ENCODE results near the gene SH3RF3. TPM values are rescaled to one million over a fixed set of nuclear protein-coding genes. Genes with fewer than 3 reads are reported as not detected.

SH3RF3 gene
- total and polyA plus RNA-seq, 5 donors, result 5.7 to 8.8 (median 8.1) TPM

DNA sequence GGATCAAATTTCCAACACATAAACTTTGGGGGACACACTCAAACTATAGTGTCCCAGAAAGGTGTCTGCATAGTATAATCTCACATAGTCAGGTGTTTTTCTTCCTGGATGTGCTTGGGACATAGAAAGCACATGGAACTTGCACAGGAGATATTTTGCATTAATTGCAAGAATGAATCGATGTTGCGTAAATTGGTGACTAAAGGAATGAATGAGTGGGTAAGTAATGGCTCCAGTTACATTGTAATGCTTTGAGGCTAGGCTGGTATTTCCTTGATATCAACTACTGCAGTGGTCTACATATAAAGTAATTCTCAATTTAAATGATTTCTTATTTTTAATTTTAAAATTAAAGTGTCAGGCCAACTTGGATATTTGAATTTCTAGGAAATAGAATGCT is 53.4 kb downstream of the SH3RF3 start:
- Histone ChIP-seq H3K9me3 (ENCODE audit: control insufficient read depth, low read length) (no peaks in the 10 kb centered on the region), H3K4me1 (ENCODE audit: control insufficient read depth, insufficient read depth, low read length) (peaks cover 8% of the 10 kb centered on the region), H3K27me3 (ENCODE audit: control insufficient read depth, insufficient read depth) (no peaks in the 10 kb centered on the region), H3K4me3 (ENCODE audit: low read length) (no peak overlapping the region), H3K27ac (ENCODE audit: low read length) (no peak overlapping the region)
- over 99% methylated on average over 2 of the region's 2 CpGs for WGBS
- no peak for ATAC-seq
- no peak for DNase-seq
- intact Hi-C loops (cut with DNase I), result no loop called here

DNA sequence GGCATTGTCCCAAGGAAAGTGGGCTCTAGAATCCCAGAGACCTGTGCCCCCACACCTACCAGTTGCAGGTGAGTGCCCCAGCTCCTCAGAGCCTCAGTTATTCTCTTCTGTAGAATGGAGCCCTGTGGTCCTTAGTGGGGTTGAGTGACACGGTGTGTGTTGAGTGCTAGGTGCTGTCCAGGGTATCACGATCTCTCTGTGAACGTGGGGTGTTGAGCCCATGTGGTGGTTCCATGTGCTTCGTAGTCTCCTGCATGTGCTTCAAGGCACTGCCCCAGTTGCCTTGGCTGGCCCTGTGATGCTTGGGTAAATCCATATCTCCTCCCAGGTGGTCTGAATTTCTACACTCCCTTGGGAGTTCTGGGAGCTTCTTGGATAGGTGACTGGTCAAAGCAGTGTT is 54.9 kb downstream of the SH3RF3 start:
- intact Hi-C loops (cut with DNase I), result no loop called here
- peaks cover 8% of the 10 kb centered on the region for H3K4me1 ChIP-seq (ENCODE audit: control insufficient read depth, insufficient read depth, low read length)
- ATAC-seq, result no peak

DNA sequence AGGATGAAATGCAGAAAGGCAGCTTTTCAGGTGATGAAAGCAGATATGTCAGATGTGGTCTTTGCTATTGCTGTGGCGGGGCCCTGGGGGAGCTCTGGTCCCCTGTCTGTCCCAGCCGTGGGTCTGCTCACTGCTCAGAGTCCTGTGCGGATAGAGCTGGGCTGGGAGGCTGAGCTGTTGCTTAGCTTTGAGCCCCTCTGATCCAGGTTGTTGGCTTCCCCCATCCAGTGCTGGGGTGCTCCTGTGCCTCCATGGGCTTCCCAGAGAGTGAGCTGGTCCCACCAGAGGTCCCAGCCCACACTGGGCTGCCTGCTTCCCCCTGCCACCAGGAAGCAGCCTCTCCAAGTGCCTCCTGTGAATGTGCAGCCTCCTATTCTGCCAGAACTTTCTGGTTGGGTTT is 55.4 kb downstream of the SH3RF3 start:
- H3K27me3 ChIP-seq (ENCODE audit: control insufficient read depth, insufficient read depth), result no peaks in the 10 kb centered on the region
- no peak for DNase-seq
- H3K4me3 ChIP-seq (ENCODE audit: low read length), result no peak overlapping the region
- no peaks in the 10 kb centered on the region for H3K9me3 ChIP-seq (ENCODE audit: control insufficient read depth, low read length)
- 95% methylated on average over 3 of the region's 3 CpGs for WGBS
- ATAC-seq, result no peak
- peaks cover 8% of the 10 kb centered on the region for H3K4me1 ChIP-seq (ENCODE audit: control insufficient read depth, insufficient read depth, low read length)
- peak overlapping the region; percentile 14 for H3K27ac ChIP-seq (ENCODE audit: low read length)
- intact Hi-C loops (cut with DNase I), result no loop called here

More for the DNA sequence above, 54.9 kb downstream of the SH3RF3 start:
- Histone ChIP-seq H3K9me3 (ENCODE audit: control insufficient read depth, low read length) (no peaks in the 10 kb centered on the region), H3K27me3 (ENCODE audit: control insufficient read depth, insufficient read depth) (no peaks in the 10 kb centered on the region), H3K4me3 (ENCODE audit: low read length) (no peak overlapping the region), H3K27ac (ENCODE audit: low read length) (no peak overlapping the region)
- DNase-seq, result no peak
- WGBS, result 95% methylated on average over 4 of the region's 4 CpGs

DNA sequence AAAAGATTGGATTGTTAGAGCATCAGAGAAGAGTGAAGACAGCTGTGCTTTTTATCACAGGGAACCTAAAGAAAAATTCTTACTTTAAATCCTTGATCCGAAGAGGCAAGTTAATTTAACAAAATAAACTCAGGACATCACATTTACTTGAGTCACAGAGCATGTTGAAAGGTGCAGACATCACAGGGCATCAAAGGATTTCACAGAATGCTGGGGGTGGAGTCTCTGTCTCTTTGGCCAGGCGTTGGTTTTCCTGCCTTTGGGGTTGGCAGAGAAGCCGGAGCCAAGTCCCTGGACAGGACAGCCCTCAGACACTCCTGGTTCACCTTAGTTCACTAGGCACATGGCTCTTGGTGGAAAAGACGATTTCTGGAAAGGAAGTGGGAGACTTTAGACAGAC is 56.3 kb downstream of the SH3RF3 start:
- 25% methylated on average over 4 of the region's 4 CpGs for WGBS
- H3K4me3 ChIP-seq (ENCODE audit: low read length), result no peak overlapping the region
- DNase-seq, result peak; percentile 32 to 73 (median 69)

DNA sequence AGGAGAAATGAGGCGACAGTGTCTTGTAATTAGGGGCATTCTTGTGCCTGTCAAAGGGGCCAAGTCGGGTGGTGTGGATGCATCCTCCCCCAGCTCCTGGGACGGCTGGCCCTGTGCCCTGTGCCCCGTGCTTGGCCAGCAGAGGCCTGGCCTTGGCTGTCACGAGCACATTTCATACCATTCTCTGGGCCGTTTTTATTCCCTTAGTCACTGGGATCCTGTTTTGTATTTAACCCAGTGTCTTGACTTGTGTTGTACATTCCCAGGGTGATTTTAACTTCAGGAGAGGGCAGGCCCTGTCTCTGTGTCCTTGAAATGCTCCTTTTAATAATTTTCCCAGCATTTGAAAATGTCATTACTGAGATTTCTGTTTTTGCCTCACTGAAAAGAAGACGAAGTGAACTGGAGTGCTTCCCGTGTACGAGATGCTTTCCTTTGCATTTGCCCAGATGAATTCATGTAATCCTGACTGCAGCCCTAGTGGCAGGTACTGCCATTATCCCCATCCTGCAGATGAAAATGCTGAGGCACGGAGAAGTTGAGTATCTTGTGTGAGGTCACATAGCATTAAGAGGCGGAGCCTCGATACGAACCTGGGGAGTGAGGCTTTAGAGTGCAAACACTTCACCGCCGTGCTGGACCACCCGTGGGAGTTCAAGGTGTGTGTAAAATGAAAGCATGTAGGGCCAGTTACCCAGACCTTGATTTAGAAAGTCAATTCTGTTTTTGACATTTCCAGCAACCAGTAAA is 57.0 kb downstream of the SH3RF3 start:
- Histone ChIP-seq H3K4me1 (ENCODE audit: control insufficient read depth, insufficient read depth, low read length) (peaks cover 8% of the 10 kb centered on the region), H3K27me3 (ENCODE audit: control insufficient read depth, insufficient read depth) (no peaks in the 10 kb centered on the region), H3K9me3 (ENCODE audit: control insufficient read depth, low read length) (no peaks in the 10 kb centered on the region), H3K4me3 (ENCODE audit: low read length) (no peak overlapping the region), H3K27ac (ENCODE audit: low read length) (peak overlapping the region; percentile 42)
- 55% methylated on average over 16 of the region's 16 CpGs for WGBS
- ATAC-seq (peak; percentile 83 to 85), DNase-seq (peak; percentile 63 to 87 (median 83))
- intact Hi-C loops (cut with DNase I), result no loop called here

More for the DNA sequence above, 56.3 kb downstream of the SH3RF3 start:
- Histone ChIP-seq H3K4me1 (ENCODE audit: control insufficient read depth, insufficient read depth, low read length) (peaks cover 8% of the 10 kb centered on the region), H3K27ac (ENCODE audit: low read length) (peak overlapping the region; percentile 42), H3K9me3 (ENCODE audit: control insufficient read depth, low read length) (no peaks in the 10 kb centered on the region), H3K27me3 (ENCODE audit: control insufficient read depth, insufficient read depth) (no peaks in the 10 kb centered on the region)
- intact Hi-C loops (cut with DNase I), result no loop called here
- peak; percentile 86 for ATAC-seq

DNA sequence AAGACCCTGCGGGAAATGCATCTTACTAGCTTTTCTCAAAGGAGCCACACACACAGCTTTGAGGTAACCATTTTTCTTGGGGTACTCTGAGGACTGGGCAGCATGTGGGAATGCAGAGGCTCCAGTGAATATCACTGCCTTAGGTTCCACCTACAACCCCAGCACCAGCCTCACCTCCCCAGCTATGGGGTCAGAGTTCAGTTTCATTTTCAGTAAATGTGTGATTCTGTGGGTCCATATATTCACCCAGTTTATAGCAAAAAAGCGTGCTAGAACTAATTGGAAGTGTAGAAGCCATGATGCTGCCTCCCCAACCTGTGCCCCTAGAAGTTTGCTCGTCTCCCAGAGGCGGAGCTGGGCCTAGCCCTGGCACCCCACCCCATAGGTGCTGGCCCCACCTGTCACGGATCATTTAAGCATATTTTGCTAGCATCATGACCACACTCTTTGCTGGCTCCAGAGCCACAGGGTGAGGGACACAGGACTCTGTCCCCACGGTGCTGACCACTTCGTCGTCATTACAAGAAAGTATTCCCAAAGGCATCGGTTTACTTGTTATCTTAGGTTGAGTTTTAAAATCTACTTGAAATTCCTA is 57.7 kb downstream of the SH3RF3 start:
- 95% methylated on average over 9 of the region's 9 CpGs for WGBS
- peak overlapping the region; percentile 36 for H3K27ac ChIP-seq (ENCODE audit: low read length)
- H3K4me1 ChIP-seq (ENCODE audit: control insufficient read depth, insufficient read depth, low read length), result peaks cover 8% of the 10 kb centered on the region

DNA sequence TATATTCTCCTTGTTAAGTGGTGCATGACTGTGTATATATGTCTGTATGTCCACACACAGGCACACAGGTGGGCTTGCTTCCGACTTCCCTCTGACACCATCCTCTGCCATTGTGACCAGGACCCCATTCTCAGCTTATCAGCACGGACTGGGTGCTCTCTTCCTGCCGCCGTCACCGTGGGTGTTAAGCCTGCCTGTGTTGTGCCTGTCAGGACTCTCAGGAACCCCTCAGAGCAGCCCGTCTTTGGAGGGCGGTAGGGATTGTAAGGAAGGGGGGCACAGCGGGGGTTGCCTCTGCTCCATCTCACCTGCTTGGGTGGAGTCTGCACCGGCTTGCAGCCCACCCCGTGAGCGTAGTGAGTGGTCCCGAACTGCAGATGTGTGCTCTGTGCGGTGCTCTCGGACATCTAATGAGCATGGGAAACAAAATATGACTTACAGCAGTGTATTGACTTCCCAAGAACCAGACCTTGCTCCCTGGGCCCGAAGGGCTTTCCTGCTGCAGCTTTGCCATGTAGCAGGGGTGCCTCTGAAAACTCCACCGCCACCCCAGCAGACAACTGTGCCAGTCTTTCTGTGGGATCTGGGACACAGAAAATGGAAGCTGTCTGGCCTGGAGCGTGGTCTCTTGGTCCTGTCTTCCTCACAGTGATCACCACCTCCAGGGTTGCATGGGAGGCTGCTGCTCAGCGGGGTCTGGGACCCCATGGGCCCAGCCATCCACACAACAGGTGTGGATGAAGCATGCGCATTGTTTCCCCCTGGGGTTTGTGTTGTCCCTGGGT is 58.9 kb downstream of the SH3RF3 start:
- intact Hi-C loops (cut with DNase I), result no loop called here
- H3K4me1 ChIP-seq (ENCODE audit: control insufficient read depth, insufficient read depth, low read length), result peaks cover 8% of the 10 kb centered on the region
- no peak for ATAC-seq
- no peaks in the 10 kb centered on the region for H3K9me3 ChIP-seq (ENCODE audit: control insufficient read depth, low read length)
- H3K27ac ChIP-seq (ENCODE audit: low read length), result no peak overlapping the region
- WGBS, result 84% methylated on average over 19 of the region's 19 CpGs
- no peaks in the 10 kb centered on the region for H3K27me3 ChIP-seq (ENCODE audit: control insufficient read depth, insufficient read depth)
- H3K4me3 ChIP-seq (ENCODE audit: low read length), result no peak overlapping the region
- no peak for DNase-seq

More for the DNA sequence above, 57.7 kb downstream of the SH3RF3 start:
- H3K27me3 ChIP-seq (ENCODE audit: control insufficient read depth, insufficient read depth), result no peaks in the 10 kb centered on the region
- no peak overlapping the region for H3K4me3 ChIP-seq (ENCODE audit: low read length)
- no peaks in the 10 kb centered on the region for H3K9me3 ChIP-seq (ENCODE audit: control insufficient read depth, low read length)
- DNase-seq (no peak), ATAC-seq (no peak)
- intact Hi-C loops (cut with DNase I), result no loop called here

DNA sequence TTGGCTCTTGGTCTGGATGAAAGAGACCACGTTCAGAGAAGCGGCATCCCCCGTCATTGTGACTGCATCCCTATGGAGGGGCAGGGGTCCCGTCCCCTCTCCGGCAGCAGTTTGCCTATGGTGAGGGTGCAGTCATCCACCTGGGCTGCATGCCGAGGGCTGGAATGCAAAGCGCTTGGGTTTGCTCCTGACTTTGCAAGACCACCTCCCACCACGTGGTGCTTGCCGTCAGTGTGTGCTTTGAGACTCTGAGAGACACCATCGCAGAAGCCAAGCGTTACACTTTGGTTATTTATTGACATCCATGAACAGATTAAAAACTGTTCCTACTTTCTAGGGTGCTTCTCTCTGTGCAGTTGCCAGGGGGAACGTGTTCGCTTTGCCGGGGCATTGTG is 59.5 kb downstream of the SH3RF3 start:
- no peak for ATAC-seq
- H3K4me3 ChIP-seq (ENCODE audit: low read length), result no peak overlapping the region
- no peaks in the 10 kb centered on the region for H3K27me3 ChIP-seq (ENCODE audit: control insufficient read depth, insufficient read depth)
- no peaks in the 10 kb centered on the region for H3K9me3 ChIP-seq (ENCODE audit: control insufficient read depth, low read length)
- H3K4me1 ChIP-seq (ENCODE audit: control insufficient read depth, insufficient read depth, low read length), result peaks cover 8% of the 10 kb centered on the region
- H3K27ac ChIP-seq (ENCODE audit: low read length), result no peak overlapping the region
- DNase-seq, result no peak
- intact Hi-C loops (cut with DNase I), result no loop called here
- 81% methylated on average over 14 of the region's 14 CpGs for WGBS

DNA sequence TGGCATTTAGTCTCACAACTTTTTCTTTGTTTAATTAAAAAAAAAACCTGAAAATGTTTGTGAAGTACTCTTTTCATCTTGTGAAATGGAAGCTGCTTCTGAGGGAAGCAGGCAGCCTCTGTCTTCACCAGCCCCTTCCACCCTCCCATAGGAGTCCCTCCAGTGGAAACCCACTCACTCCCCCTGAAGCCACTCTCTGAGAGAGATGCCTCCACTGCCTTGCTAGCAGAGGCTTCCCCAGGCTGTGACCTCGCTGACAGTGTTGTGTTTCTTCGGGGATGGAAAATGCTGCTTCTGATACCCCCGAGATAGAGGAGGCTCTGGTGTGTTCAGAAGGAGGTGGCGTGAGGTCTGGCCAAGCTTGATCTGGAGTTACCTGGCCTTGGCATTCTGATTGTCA is 59.9 kb downstream of the SH3RF3 start:
- Histone ChIP-seq H3K9me3 (ENCODE audit: control insufficient read depth, low read length) (no peaks in the 10 kb centered on the region), H3K4me3 (ENCODE audit: low read length) (no peak overlapping the region), H3K27ac (ENCODE audit: low read length) (no peak overlapping the region), H3K4me1 (ENCODE audit: control insufficient read depth, insufficient read depth, low read length) (peaks cover 11% of the 10 kb centered on the region), H3K27me3 (ENCODE audit: control insufficient read depth, insufficient read depth) (no peaks in the 10 kb centered on the region)
- intact Hi-C loops (cut with DNase I), result no loop called here
- DNase-seq (no peak), ATAC-seq (no peak)
- 90% methylated on average over 4 of the region's 4 CpGs for WGBS

DNA sequence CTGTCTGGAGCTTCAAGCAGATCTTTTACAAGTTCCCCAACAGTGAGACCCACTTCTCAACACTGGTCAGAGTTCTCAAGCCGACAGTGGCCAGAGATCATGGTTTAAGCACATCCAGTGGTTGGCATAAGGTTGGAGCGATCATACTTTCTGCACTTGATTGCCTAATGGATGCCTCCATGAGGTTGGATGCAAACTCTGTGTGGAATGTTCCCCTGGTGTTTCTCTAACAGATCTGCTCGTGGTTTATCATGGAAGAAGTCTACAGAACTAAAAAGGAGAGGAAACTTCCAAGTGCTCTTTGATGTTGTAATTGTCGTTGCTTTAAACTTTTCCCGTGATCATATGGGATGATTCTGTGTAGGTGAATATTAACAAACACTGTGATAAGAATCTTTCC is 60.7 kb downstream of the SH3RF3 start:
- 95% methylated on average over 5 of the region's 5 CpGs for WGBS
- ATAC-seq (no peak), DNase-seq (no peak)
- H3K9me3 ChIP-seq (ENCODE audit: control insufficient read depth, low read length), result no peaks in the 10 kb centered on the region
- no peaks in the 10 kb centered on the region for H3K27me3 ChIP-seq (ENCODE audit: control insufficient read depth, insufficient read depth)
- no peak overlapping the region for H3K4me3 ChIP-seq (ENCODE audit: low read length)
- peaks cover 19% of the 10 kb centered on the region for H3K4me1 ChIP-seq (ENCODE audit: control insufficient read depth, insufficient read depth, low read length)
- intact Hi-C loops (cut with DNase I), result no loop called here
- no peak overlapping the region for H3K27ac ChIP-seq (ENCODE audit: low read length)
